Renal pelvis (tissue), 4 donors: ENCODE measurements around the gene FAM89B. TPM values are rescaled to one million over a fixed set of nuclear protein-coding genes. Genes with fewer than 3 reads are reported as not detected.
"Not testable (repeated sequence)": the region's sequence is repeated elsewhere in the genome, so short reads cannot be mapped to it uniquely, and the experiment has no call there.

ENCODE experiments used
- DNase-seq: peaks from one replicate; pipeline ENCODE4 v3.0.0-alpha.2; 2013
- polyA plus RNA-seq, 3 donors: library from polyadenylated mRNA; unstranded; fragments of 120-200 nt; gene quantifications; one replicate each; pipeline ENCODE4 v1.2.1, GENCODE V29; 2013; ENCODE audit not compliant: insufficient read length in 3 of 3

FAM89B gene
- polyA plus RNA-seq, 3 donors = 21.2 to 35.4 (median 25.4) TPM

DNA sequence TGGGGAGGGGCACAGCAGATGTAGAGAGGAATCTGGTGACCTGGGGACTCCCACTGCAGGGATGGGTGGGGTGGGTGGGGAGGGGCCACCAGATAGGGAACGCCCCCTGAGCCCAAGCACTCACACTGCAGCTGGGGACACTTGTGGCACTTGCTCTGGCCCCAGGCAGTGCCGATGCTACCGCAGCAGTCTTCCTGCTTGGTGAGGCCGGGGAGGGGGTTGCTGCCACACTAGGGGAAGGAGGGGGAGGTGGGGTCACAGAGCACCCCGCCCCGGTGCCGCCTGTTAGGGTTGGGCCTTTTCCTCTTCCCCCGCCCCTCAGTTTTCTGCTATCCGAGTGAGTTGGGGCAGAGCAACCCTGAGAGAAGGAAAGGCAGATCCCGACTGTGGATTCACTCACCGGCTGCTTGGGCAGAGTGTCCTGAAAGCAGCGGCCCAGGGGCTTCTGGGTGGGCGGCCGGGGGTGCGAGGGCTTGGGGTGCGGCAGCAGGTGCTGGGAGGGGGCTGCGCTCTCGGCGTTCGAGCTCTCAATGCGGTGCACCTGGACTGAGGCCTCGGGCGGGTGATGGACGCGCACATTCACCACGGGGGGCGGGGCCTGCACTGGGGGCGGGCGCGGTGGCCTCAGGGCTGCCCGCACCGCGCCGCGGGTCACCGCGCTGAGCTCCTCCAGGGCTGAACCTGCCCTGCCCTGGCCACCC is 18.9 kb upstream of the FAM89B start:
- DNase-seq = no peak

DNA sequence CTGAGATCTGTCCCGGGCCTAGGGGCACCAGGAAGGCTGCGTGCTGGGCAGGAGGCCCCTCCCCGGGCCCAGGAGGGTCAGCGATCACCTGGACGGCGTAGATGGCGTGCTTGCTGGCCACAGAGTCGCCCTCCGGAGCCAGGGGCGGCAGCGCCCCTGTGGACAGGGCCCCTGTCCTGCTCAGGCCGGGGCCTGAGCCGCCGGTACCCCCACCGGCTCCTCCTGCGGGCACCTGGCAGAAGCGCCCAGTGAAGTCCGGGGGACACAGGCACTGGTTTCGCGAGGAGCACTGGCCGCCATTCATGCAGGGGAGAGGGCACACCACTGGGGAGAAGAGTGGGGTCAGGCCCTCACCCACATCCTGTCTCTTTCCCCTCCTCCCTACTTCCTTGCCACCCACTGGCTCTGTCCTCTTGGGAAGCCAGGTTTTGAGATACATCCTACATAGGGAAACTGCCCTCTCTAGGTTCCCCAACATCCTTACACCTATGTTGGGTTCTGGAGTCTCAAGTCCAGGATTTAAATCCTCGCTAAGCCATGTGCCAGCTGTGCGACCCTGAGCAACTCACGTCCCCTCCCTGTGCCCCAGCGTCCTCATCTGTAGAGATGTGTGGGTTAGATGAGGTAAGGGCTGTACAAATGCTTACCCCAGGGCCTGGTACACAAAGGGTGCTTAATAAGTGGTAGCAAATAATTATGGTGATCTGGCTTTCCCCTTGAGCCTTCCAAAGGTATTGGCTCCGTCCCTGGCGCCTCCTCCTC is 18.1 kb upstream of the FAM89B start:
- no peak for DNase-seq

DNA sequence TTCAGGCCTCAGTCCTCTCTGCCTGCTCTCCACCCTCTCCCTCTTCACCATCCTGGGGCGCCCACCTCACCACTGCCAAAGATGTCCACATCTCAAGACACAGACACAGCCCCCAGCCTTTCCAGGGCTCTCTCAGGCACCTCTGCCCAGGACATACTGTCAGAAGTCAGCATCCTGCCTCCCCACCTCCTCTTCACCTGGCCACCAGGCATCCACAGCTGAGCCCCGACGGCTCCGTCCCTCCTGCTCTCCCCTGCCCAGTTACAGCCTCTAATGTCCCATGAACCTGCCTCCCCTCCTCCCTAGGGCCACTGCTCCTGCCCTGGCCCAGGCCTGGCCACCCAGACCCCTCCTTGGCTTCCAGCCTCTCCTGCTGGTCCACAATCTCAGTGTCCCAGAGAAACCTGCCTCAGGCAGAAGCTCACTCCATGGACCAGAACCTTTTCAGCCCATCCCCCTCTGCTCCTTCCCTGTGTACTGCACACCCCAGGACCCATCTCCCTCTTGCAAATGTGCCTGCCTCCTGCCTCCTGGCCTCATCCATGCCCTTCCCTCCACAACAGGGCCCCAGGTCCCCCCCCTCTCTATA is 17.4 kb upstream of the FAM89B start:
- DNase-seq = no peak

DNA sequence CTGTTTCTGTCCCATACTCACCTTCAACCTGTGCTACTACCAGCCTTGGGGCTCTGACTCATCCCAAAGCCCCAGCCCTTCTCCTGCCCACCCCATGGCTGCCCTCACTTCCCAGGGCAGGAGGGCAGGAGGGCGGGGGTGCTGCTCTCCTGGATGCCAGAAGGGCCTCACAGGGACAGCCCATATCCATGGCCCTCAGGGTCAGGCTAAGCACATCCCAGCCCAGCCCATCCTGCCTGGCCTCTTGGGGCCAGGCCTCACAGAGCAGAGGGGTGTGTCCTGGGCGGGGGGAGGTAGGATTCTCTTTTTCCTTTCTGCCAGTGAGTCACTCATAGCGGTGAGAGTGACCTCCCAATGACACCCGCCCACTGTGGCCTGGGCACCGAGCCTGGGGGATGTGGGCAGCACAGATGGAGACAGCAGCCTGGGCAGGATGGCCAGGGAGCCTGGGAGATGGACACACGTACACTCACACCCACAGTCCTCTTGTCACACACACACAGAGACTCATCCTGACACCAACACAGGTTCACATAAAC is 16.6 kb upstream of the FAM89B start:
- DNase-seq = no peak

DNA sequence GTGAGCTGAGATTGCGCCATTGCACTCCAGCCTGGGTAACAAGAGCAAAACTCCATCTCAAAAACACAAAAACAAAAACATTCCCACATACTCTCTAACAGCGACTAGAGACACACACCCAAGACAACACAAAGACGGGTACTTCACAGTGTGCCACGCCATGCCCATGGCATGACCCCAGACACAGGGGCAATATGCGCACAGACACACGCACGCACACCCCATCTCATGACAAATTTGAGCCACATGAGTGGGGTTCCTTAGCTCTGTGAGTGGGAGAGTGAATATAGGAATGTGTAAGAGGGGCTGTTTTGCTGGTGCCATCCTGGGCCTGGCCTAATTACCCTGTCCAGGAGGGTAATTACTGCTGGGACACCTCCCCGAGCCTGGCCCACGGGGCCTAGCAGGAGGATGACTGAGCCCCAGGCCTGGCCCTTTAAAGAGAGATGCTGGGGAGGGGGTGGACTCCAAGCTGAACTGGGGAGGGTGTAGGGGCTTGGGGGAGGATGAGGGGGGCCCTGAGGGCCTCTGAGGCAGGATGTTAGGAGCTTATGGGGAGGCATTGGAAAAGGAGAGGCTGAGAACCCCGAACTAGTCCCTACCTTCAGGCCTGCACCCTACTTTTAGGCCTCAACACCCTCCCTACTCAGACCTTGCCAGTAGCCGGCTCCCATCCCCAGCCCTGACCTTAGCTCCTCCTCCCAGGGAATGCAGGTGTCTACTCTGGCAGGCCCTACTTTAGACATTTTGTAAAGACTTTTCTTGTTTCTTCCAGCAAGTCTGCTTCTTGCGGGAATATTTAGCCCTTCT is 15.7 kb upstream of the FAM89B start:
- no peak for DNase-seq

DNA sequence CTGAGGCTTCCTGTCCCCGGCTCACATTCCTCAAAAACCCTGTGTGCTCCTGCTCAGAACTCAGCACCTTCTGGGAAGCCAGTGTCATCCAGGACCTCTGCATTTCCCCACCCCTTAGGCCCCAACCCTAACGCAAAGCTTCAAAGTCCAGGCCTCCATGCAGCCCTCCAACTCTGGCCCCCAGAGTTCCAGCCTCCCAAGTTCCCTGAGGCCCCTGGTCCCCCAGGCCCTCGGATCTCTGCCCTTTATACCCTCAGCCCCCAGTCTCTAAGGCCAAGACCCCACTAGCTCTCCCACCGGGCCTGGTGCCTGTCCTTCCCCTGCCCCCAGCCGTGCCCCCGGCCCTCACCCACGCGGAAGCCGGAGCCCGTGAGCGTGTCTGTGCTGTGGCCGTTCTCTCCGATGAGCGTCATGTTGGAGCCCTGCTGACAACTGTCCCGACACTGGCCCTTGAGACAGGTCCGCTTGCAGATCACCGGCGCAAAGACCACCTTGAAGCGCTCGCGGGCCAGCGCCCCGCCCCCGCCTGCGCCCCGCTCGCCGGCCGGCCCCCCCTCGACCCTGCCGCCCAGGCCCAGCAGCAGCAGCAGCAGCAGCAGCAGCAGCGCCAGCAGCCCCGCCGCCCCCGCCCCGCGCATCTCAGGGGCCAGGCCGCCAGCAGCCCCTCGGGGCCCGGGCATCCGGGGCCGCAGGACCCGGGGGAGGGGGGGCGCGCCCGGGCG is 14.9 kb upstream of the FAM89B start:
- no peak for DNase-seq

DNA sequence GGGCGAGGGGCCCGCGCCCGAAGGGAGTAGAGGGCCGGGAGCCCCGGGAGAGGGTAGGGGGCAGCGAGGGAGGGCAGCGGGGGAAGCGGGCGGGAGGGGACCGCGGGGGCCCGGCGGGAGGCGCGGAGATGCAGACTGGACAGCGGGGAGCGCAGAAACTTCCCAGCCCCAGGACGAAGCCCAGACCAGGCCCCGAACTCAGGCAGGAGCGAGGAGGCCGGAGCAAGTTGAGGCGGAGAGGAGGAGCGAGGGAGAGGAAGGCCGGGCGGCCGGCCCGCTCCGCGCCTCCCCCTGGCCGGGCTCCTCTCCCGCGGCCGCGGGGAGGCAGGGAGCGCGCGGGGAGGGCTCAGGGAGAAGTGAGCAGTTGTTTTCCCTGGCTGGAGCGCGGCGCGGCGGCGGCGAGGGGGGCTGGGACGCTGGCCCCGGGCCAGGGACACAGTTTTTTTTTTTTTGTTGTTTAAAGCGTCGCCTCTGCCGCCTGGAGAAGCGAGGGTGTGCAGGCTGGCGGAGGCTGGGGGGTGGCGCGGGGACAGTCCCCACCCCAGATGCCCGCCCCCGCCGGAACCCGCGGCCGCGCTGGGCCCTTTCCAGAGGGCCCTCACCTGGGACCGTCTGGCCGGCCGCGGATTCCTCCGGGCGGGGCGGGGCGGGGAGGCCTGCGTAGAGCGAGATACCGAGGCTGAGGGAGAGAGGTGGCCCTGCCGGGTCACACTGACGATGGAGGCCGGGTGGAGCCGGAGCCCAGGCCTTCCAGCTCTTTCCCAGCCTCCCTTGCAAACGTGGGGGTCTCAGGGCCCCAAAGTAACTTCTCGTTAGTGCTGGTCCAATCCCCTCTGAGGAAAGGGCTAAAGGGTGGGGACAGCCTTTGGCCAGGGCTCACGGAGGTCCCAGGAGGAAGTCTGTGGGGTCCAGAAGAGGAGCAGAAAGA is 14.1 kb upstream of the FAM89B start, which contains the start of gene LTBP3:
Gene LTBP3 (minus strand): TSS at position 358 of the 928 bp plus-strand sequence. CDS start 400 bp downstream, outside the sequence.
- peak; percentile 86 for DNase-seq

DNA sequence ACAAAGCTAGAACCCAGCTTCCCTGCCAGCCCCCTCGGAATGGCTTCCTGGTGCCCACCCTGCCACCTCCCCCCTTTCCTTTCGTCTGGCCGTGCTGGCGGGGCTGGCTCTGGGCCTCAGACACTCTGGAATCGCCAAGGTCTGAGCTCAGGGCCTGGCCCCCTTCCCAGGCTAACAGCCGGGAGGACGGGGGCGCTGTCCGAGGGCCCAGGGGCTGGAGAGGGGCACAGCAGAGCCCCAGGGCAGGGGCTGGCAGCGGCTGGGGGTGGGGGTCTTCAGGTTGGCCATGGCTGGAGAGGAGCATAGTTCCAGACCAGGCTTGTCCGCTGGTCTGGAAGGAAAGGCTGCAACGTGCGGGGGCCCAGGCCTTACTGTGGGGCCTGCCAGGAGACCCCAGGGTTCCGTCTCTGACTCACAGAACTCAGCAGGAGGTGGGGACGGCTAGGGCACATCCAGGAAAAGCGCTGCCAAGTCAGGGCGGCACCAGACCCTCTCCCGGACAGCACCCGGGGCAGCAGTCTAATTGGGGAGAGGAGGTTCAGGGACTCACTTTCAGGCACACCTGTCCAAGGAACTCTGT is 13.3 kb upstream of the FAM89B start:
- no peak for DNase-seq

DNA sequence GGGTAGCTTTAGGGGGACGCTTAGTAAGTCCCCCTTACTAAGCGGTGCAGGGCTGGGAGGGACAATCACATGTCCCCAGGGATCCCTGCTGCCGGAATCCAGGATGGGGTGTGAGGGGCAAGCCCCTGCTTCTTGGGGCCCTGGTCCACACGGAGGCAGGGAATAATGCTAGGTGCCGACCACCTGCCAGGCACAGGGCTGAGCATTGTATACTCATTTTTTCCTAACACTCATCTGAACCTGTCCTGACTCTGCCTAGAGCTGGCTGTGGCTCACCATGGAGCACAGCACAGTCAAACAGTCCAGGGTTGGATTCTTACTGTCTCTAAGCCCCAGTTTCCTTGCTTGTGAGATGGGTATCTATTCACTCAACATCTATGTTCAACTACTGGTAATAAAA is 12.8 kb upstream of the FAM89B start:
- DNase-seq = no peak

DNA sequence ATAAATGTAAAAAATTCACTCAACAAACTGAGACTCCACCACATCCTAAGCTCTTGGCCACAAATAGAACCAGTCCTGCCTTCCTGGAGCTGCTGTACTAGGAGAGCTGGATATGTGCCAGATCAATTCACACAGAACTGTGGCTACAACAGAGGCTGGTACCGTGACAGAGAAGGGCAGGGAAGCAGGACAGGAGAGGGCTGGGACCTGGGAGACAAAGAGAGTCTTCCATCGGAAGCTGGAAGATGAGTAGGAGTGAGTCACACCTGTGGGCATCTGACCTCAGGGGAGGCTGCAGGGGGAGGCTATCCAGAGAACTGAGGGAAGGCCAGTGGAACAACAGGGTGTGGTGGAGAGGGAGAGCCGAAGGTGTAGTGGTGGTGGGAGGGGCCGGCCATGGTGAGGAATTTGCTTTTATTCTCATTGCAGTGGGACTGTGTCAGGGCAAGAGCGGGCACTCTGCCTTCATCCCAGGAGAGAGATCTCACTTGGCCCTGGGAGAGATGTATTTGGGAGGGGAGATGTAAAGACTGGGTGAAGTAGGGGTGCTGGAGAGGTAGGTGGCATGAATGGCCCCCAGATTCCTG is 12.3 kb upstream of the FAM89B start:
- DNase-seq = no peak

DNA sequence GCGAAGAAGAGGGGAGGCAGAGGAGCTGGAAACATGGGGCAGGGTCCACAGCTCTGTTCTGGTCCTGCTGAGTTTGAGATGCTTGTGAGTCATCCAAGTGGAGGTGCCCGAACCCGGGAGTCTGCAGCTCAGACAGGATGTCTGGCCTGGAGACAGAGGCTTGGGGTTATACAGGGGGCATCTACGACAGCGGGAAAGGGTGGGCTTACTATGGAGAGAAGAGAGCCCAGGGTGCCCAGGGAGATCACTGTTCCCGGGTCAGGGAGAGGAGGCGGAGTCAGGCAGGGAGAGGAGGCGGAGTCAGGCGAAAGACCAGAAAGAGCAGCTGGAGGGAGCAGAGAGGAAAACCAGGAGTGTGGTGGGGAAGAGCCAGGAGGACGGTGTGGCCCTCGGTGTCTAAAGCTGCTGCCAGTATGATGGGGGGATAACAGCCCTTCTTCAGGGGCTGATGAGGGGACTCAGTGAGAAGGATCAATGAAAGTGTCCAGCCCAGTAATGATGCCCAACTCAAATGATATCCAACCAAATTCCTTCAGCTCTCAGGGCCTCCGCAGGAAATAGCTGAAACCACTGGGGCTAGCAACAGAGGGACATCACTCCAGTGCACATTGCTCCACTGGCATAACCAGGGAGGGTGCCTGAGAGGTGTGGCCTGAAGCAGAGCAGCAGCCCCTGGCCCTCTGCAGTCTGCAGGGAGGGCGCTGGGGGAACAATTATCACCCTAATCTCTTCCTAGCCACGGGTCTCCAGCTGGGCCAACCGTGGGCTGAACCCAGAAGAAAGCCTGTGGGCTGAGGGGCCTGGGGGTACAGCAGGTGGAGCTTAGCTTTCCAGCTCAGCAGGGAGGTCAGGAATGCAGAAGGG is 11.6 kb upstream of the FAM89B start:
- no peak for DNase-seq

DNA sequence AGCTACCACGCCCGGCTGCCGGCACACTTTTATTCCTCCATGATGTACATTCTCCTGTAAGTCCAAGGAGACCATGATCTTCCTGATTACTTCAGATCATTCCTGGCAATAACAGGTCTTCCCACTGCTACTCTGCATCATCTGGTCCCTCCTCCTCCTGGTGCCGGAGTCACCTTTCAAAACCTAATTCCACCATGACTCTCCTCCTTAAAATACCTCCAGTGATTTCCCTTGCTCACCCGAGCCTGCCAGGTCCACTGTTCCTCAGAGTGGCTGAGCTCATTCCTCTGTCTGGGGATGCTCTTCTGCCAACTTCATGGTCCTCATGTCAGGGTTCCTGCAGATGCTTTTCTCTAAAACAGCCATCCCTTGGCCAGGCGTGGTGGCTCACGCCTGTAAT is 10.3 kb upstream of the FAM89B start:
- DNase-seq = no peak

DNA sequence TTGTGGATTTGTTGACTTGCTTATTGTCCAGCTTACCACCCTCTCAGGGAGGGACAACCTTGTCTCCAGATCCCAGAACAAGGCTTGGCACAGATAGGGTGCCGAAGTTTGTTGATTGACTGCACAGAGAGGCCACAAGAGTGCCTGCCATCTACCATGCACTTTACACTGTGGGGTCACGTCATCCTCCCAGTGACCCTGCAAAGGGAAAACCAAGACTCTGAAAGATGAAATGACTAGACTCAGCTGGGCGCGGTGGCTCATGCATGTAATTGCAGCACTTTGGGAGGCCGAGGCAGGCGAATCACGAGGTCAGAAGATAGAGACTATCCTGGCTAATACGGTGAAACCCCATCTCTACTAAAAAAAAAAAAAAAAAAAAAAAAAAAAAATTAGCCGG is 9.6 kb upstream of the FAM89B start:
- no peak for DNase-seq

DNA sequence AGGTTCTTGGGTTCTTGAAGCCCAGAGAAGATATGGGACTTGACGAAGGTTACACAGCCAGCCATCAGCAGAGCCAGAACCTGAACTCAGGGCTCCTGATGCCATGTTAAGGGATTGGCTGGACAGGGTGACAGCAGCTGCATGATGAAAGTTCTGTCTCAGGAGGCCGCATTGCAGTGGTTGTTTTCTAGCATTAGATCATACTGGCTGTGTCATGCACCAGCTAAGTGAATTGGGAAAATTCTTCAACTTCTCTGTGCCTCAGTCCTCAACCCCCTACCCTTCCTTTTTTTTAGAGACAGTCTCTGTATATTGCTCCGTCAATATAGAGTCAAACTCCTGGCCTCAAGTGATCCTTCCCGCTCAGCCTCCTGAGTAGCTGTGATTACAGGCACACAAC is 8.7 kb upstream of the FAM89B start:
- no peak for DNase-seq

DNA sequence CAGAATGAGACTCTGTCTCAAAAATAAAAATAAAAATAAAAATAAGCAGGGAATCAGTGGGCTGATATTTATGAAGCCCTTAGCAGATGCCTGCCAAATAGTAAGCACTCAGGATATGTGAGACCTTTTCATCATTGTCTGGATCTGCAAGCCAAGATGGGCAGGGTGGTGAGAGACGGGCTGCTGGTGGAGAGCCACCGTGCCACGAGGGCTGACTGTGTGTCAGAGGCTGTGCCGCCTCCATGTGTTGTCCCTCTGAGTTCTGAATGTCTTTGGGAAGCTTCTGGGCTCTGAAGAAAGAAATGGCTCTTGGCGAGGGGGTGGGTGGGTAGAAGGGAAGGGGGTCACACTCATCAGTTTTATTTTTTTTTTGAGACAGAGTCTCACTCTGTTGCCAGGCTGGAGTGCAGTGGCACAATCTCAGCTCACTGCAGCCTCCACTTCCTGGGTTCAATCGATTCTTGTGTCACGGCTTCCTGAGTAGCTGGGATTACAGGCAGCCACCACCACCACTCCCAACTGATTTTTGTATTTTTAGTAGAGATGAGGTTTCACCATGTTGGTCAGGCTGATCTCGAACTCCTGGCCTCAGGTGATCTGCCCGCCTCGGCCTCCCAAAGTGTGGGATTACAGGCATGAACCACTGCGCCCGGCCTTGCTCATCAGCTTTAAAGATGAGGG is 7.3 kb upstream of the FAM89B start:
- not testable (repeated sequence) for DNase-seq

DNA sequence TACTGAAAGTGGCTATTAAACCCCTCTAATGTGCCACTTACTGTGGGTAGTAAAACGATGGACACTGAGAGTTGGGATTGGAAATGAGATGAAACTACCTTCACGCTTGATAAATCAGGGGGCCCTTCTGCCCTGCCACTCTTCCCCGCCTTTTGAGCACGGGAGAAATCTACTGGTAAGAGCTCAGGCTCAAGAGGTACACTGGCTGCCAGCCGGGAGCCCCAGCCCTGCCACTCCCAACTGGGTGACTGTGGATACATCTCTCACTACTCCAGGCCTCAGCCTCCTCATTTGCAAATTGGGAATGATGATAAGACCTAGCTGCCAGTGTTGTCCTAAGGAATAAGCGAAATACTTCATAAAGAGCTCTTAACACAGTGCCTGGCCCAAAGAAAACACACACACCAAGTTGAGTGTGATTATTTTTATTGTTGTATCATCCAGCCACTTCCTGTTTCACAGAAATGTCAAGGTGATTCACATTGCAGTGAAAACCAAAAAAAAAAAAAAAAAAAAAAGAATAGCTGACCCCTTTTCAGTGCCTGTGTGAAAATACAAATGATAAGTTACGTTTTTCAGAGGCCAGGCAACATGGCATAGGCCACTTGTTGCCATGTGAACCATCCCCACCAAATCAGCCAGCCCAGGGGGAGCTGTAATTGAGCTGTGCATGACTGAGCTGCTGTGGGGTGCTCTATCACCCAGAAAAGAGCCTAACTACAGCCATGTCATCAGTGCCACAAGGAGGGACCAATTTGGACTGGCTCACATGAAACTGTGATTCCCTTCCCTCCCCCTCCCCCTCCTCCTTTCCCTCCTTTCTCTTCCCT is 6.5 kb upstream of the FAM89B start:
- DNase-seq = no peak
